Osteoblast (primary cell): ENCODE results near the gene MYO5C. TPM values are rescaled to one million over a fixed set of nuclear protein-coding genes. Genes with fewer than 3 reads are reported as not detected.

Source experiments
- DNase-seq: peaks from one replicate; pipeline ENCODE4 v3.0.0; 2011; ENCODE audit warnings: low spot score, mixed read lengths; ENCODE audit not compliant: insufficient read length; ENCODE audit errors: missing footprints
- H2AFZ ChIP-seq: 2 replicates; pipeline ENCODE4 v1.6.0; 2011; ENCODE audit warnings: mild to moderate bottlenecking, low read length
- H3K27ac ChIP-seq: 2 replicates; pipeline ENCODE4 v1.5.1; 2011; ENCODE audit warnings: mild to moderate bottlenecking, low read depth, low read length, moderate library complexity
- H3K27me3 ChIP-seq: 2 replicates; pipeline ENCODE4 v1.6.0; 2012; ENCODE audit warnings: mild to moderate bottlenecking, control low read depth, inconsistent platforms, low read length, moderate library complexity; ENCODE audit not compliant: insufficient read depth
- H3K36me3 ChIP-seq: 2 replicates; pipeline ENCODE4 v1.5.1; 2011; ENCODE audit warnings: mild to moderate bottlenecking, low read length, control low read depth, moderate library complexity; ENCODE audit not compliant: insufficient read depth
- H3K4me1 ChIP-seq: 2 replicates; pipeline ENCODE4 v1.5.1; 2011; ENCODE audit warnings: mild to moderate bottlenecking, low read length, control low read depth, moderate library complexity; ENCODE audit not compliant: insufficient read depth
- H3K4me2 ChIP-seq: 2 replicates; pipeline ENCODE4 v1.6.0; 2011; ENCODE audit warnings: mild to moderate bottlenecking, low read length; ENCODE audit not compliant: insufficient read depth
- H3K4me3 ChIP-seq: fragments of 200-600 bp; sonication (generic); 3 replicates; pipeline ENCODE4 v1.5.1; 2012; ENCODE audit warnings: mild to moderate bottlenecking, low read length, inconsistent platforms; ENCODE audit not compliant: insufficient read depth
- H3K79me2 ChIP-seq: 2 replicates; pipeline ENCODE4 v1.6.0; 2012; ENCODE audit warnings: mild to moderate bottlenecking, low read length, control low read depth, inconsistent platforms; ENCODE audit not compliant: insufficient read depth
- H3K9me3 ChIP-seq: 2 replicates; pipeline ENCODE4 v1.5.1; 2011; ENCODE audit warnings: low read depth, low read length, control low read depth
- H4K20me1 ChIP-seq: 2 replicates; pipeline ENCODE4 v1.6.0; 2012; ENCODE audit warnings: mild to moderate bottlenecking, low read length, control low read depth; ENCODE audit not compliant: insufficient read depth
- CTCF ChIP-seq: IDR thresholded peaks from 2 replicates; pipeline ENCODE4 v1.5.1; 2011; ENCODE audit warnings: mild to moderate bottlenecking, low read depth, low read length, moderate library complexity; ENCODE audit errors: extremely low read depth
- total RNA-seq: library from RNA; depleted of rRNA; stranded (reverse); fragments of >200 nt; gene quantifications from 2 replicates; pipeline ENCODE4 v1.2.3, GENCODE V29; 2012

MYO5C gene
- total RNA-seq = under 0.01 TPM in 2 replicates

- H3K27ac ChIP-seq = no peak within 1 kb of the TSS
- peak; percentile 87 for DNase-seq
- peaks cover 42% of the 10 kb centered on the region for H3K27me3 ChIP-seq
- no peak for TF ChIP-seq CTCF
- H3K4me1 ChIP-seq = no peaks in the 10 kb centered on the region
- H3K4me2 ChIP-seq = peak within 1 kb of the TSS; percentile 57
- no peaks in the 10 kb centered on the region for H3K79me2 ChIP-seq
- peak within 1 kb of the TSS; percentile 60 for H3K4me3 ChIP-seq
- no peaks in the 10 kb centered on the region for H4K20me1 ChIP-seq
- H3K36me3 ChIP-seq = no peaks in the 10 kb centered on the region
- H3K9me3 ChIP-seq = no peaks in the 10 kb centered on the region
- H2AFZ ChIP-seq = no peak within 1 kb of the TSS
Measured at GRCh38 chr15:52295421-52296001, at the start of gene MYO5C. TSS of gene MYO5C (minus strand) at chr15:52295804. CDS start at chr15:52295636, 168 bp downstream.

GRCh38 chr15:52344592-52344991 is 49.0 kb upstream of the MYO5C start:
- no peak for TF ChIP-seq CTCF
- no peak overlapping the region for H2AFZ ChIP-seq
- peaks cover 5% of the 10 kb centered on the region for H3K36me3 ChIP-seq
- H3K27ac ChIP-seq = no peak overlapping the region
- no peaks in the 10 kb centered on the region for H4K20me1 ChIP-seq
- H3K9me3 ChIP-seq = no peaks in the 10 kb centered on the region
- no peaks in the 10 kb centered on the region for H3K27me3 ChIP-seq
- no peaks in the 10 kb centered on the region for H3K4me1 ChIP-seq
- no peak overlapping the region for H3K4me3 ChIP-seq
- DNase-seq = no peak
- H3K4me2 ChIP-seq = no peak overlapping the region
- no peaks in the 10 kb centered on the region for H3K79me2 ChIP-seq

GRCh38 chr15:52343831-52344230 is 48.2 kb upstream of the MYO5C start:
- no peaks in the 10 kb centered on the region for H3K9me3 ChIP-seq
- no peak overlapping the region for H3K4me2 ChIP-seq
- TF ChIP-seq CTCF = no peak
- H4K20me1 ChIP-seq = no peaks in the 10 kb centered on the region
- H3K27me3 ChIP-seq = no peaks in the 10 kb centered on the region
- H3K4me1 ChIP-seq = no peaks in the 10 kb centered on the region
- no peaks in the 10 kb centered on the region for H3K79me2 ChIP-seq
- H3K27ac ChIP-seq = no peak overlapping the region
- no peak for DNase-seq
- no peak overlapping the region for H2AFZ ChIP-seq
- peaks cover 3% of the 10 kb centered on the region for H3K36me3 ChIP-seq
- H3K4me3 ChIP-seq = no peak overlapping the region

- H2AFZ ChIP-seq = no peak overlapping the region
- H3K4me3 ChIP-seq = no peak overlapping the region
- no peak for TF ChIP-seq CTCF
- no peak overlapping the region for H3K4me2 ChIP-seq
- H3K4me1 ChIP-seq = peaks cover 9% of the 10 kb centered on the region
- no peak for DNase-seq
- no peak overlapping the region for H3K27ac ChIP-seq
- no peaks in the 10 kb centered on the region for H3K27me3 ChIP-seq
- H3K79me2 ChIP-seq = no peaks in the 10 kb centered on the region
- no peaks in the 10 kb centered on the region for H3K9me3 ChIP-seq
- no peaks in the 10 kb centered on the region for H4K20me1 ChIP-seq
- H3K36me3 ChIP-seq = peaks cover 3% of the 10 kb centered on the region
Measured at GRCh38 chr15:52340093-52340492, 44.5 kb upstream of the MYO5C start.
